Gastrocnemius medialis (tissue), 4 donors: ENCODE data around the gene MPPED2. TPM values are rescaled to one million over a fixed set of nuclear protein-coding genes. Genes with fewer than 3 reads are reported as not detected.

Experiments
- ATAC-seq, 2 donors: fragments of 150-250 bp; one replicate each; pipeline ENCODE4 v1.9.1; 2016
- DNase-seq, 2 donors: peaks; one replicate each; pipeline ENCODE4 v3.0.0-alpha.2; 2019
- H3K27ac ChIP-seq, 4 donors: fragments of 200-600 bp; sonication (generic); 1 replicate in 1 of 4; 2 replicates in 3 of 4; pipeline ENCODE4 v1.5.1; 2016 to 2018; ENCODE audit warnings: mild to moderate bottlenecking in 2 of 4, moderate library complexity in 1 of 4
- H3K27me3 ChIP-seq, 3 donors: fragments of 200-600 bp; sonication (generic) in 2 of 3; 1 replicate in 1 of 3; 2 replicates in 2 of 3; pipeline versions ENCODE4 v1.5.1 to v1.6.0; 2016 to 2019; ENCODE audit warnings: mild to moderate bottlenecking in 1 of 3, moderate library complexity in 1 of 3
- H3K36me3 ChIP-seq, 2 donors: fragments of 200-600 bp; sonication (generic) in 1 of 2; one replicate each; pipeline ENCODE4 v1.5.1; 2017 to 2018
- H3K4me1 ChIP-seq, 2 donors: fragments of 200-600 bp; sonication (generic) in 1 of 2; one replicate each; pipeline ENCODE4 v1.5.1; 2016 to 2017; ENCODE audit warnings: mild to moderate bottlenecking in 2 of 2
- H3K4me3 ChIP-seq, 4 donors: fragments of 200-600 bp; sonication (generic) in 3 of 4; 1 replicate in 1 of 4; 2 replicates in 3 of 4; pipeline ENCODE4 v1.5.1; 2016 to 2019; ENCODE audit warnings: mild to moderate bottlenecking in 2 of 4
- H3K9me3 ChIP-seq, 3 donors: fragments of 200-600 bp; sonication (generic) in 2 of 3; 1 replicate in 1 of 3; 2 replicates in 2 of 3; pipeline ENCODE4 v1.5.1; 2016 to 2019
- CTCF ChIP-seq, 5 experiments: fragments of 450-650 bp in 3 of 5; fragments of 200-600 bp in 2 of 5; sonication (generic) in 2 of 5; IDR thresholded peaks in 4 of 5; conservative IDR thresholded peaks in 1 of 5; 1 replicate in 4 of 5; 2 replicates in 1 of 5; pipeline ENCODE4 v1.5.1; 2016 to 2019; ENCODE audit warnings: antibody characterized with exemption in 5 of 5, mild to moderate bottlenecking in 3 of 5, moderate library complexity in 3 of 5
- POLR2A ChIP-seq, 2 donors: fragments of 450-650 bp; IDR thresholded peaks; one replicate each; pipeline ENCODE4 v1.6.1; 2017; ENCODE audit warnings: antibody characterized with exemption in 2 of 2, mild to moderate bottlenecking in 2 of 2, moderate library complexity in 2 of 2
- in situ Hi-C, 4 donors: fragments of 200-750 bp; cut with MboI; loops; one replicate each; pipeline versions ENCODE4 v1.15.0 to v1.8.0; 2017; ENCODE audit warnings: low sequenced_read_pairs in 4 of 4
- intact Hi-C: fragments of 100-400 bp; cut with DNase I; formaldehyde crosslinking; loops from one replicate; pipeline ENCODE4 v1.15.1; 2023; ENCODE audit warnings: low total_unique reads
- total RNA-seq, 4 donors: library from RNA; depleted of rRNA; stranded (reverse); fragments of >200 nt; gene quantifications; one replicate each; pipeline versions ENCODE4 v1.1.0 to v1.2.3, GENCODE V29; 2016

Gene MPPED2
- total RNA-seq, 4 donors from 2014 or later: 0.78 to 4.4 (median 2.2) TPM

GRCh38 chr11:30573951-30574350, 12.2 kb downstream of the MPPED2 start:
- ATAC-seq (no peak), DNase-seq (no peak)
- no peak overlapping the region for H3K4me3 ChIP-seq
- H3K9me3 ChIP-seq: no peaks in the 10 kb centered on the region
- no peaks in the 10 kb centered on the region for H3K27me3 ChIP-seq
- intact Hi-C loops (no loop called here), in situ Hi-C loops (no loop called here)
- no peaks in the 10 kb centered on the region for H3K36me3 ChIP-seq
- H3K27ac ChIP-seq: no peak overlapping the region
- H3K4me1 ChIP-seq: no peaks in the 10 kb centered on the region
- TF ChIP-seq POLR2A (IDR thresholded peaks at IDR 0.05) (no peak), CTCF (IDR thresholded peaks at IDR 0.05 in 4 of 5, conservative IDR thresholded peaks at IDR 0.05 in 1 of 5) (no peak)

- DNase-seq: no peak
- TF ChIP-seq CTCF (IDR thresholded peaks at IDR 0.05 in 4 of 5, conservative IDR thresholded peaks at IDR 0.05 in 1 of 5) (no peak), POLR2A (IDR thresholded peaks at IDR 0.05) (no peak)
Measured at GRCh38 chr11:30568931-30569330, 17.2 kb downstream of the MPPED2 start.

DNA sequence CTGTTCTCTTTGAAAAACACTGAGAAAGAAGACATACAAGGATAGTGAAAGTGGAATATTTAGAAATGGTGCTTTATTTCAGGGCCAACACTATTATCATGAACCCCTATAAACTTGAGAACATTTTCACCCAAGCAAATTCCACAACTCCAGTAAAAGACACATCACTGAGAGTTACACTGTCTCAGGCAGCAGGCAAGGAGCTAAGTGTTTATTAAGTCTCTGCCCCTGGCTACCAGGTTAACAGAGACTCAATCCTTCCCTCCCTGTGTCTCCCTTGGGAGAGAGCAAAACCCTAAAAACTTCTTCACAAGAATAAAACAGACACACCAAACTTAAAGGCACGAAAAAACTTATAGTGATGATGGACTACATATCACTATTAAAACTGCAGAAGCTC, 18.5 kb downstream of the MPPED2 start:
- H3K27me3 ChIP-seq: no peaks in the 10 kb centered on the region
- no peak overlapping the region for H3K27ac ChIP-seq
- in situ Hi-C loops: no loop called here
- peaks cover 0 to 8% of the 10 kb centered on the region in 2 donors for H3K4me1 ChIP-seq
- no peak for ATAC-seq
- no peaks in the 10 kb centered on the region for H3K36me3 ChIP-seq
- H3K9me3 ChIP-seq: no peaks in the 10 kb centered on the region
- no peak overlapping the region for H3K4me3 ChIP-seq
- intact Hi-C loops: no loop called here
- DNase-seq: no peak
- no peak for TF ChIP-seq POLR2A (IDR thresholded peaks at IDR 0.05)
- TF ChIP-seq CTCF (IDR thresholded peaks at IDR 0.05 in 4 of 5, conservative IDR thresholded peaks at IDR 0.05 in 1 of 5): no peak

More at GRCh38 chr11:30568931-30569330, 17.2 kb downstream of the MPPED2 start:
- no peak overlapping the region for H3K27ac ChIP-seq
- H3K9me3 ChIP-seq: no peaks in the 10 kb centered on the region
- ATAC-seq: no peak
- in situ Hi-C loops (no loop called here), intact Hi-C loops (no loop called here)
- H3K4me1 ChIP-seq: peaks cover 0 to 8% of the 10 kb centered on the region in 2 donors
- no peaks in the 10 kb centered on the region for H3K27me3 ChIP-seq
- no peaks in the 10 kb centered on the region for H3K36me3 ChIP-seq
- H3K4me3 ChIP-seq: no peak overlapping the region

DNA sequence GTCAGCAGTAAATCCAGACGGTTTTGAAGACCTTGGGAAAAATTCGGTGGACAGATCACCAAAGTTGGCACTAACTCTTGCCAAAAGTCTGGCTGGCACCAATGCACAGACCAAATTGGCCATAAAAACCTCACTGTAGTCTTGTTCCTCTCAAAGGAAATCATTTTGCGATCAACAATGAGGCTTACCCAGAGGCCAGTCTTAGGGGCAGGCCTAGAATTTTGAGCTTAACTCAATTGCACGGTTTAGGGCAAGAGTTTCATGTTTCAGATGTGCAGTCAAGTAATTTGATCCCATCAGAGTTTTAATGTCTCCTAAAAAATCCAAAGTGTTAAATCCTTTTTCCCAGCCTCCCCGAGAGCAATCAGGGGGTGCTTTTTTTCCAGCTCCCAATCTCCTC, 19.0 kb downstream of the MPPED2 start:
- no peak for ATAC-seq
- DNase-seq: no peak
- no peak overlapping the region for H3K4me3 ChIP-seq
- peaks cover 0 to 8% of the 10 kb centered on the region in 2 donors for H3K4me1 ChIP-seq
- in situ Hi-C loops: no loop called here
- H3K27ac ChIP-seq: no peak overlapping the region
- H3K9me3 ChIP-seq: no peaks in the 10 kb centered on the region
- H3K36me3 ChIP-seq: no peaks in the 10 kb centered on the region
- intact Hi-C loops: no loop called here
- TF ChIP-seq CTCF (IDR thresholded peaks at IDR 0.05 in 4 of 5, conservative IDR thresholded peaks at IDR 0.05 in 1 of 5) (no peak), POLR2A (IDR thresholded peaks at IDR 0.05) (no peak)
- no peaks in the 10 kb centered on the region for H3K27me3 ChIP-seq

DNA sequence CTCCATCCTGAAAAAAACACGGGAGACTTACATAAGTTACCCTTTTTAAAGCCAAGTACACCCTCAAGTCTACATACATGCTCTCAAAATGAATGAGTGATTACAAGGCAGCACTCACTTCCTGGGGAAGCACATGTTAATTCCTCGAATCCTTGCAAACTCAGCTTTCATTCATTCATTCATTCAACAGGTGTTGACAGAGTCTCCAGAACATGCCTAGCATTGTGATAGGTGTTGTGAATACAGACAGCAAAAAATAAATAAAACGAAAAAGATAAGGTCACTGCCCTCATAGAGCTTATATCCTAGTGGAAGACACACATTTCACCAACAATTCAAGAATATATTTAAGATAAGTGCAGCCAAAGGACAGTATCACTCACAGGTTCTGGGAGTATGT, 19.7 kb downstream of the MPPED2 start:
- intact Hi-C loops: no loop called here
- no peak overlapping the region for H3K27ac ChIP-seq
- ATAC-seq: no peak

More for the DNA sequence above, 19.7 kb downstream of the MPPED2 start:
- peaks cover 0 to 9% of the 10 kb centered on the region in 2 donors for H3K4me1 ChIP-seq
- TF ChIP-seq POLR2A (IDR thresholded peaks at IDR 0.05) (no peak), CTCF (IDR thresholded peaks at IDR 0.05 in 4 of 5, conservative IDR thresholded peaks at IDR 0.05 in 1 of 5) (no peak)
- no peaks in the 10 kb centered on the region for H3K9me3 ChIP-seq
- H3K27me3 ChIP-seq: no peaks in the 10 kb centered on the region
- no peak for DNase-seq
- in situ Hi-C loops: no loop called here
- H3K36me3 ChIP-seq: no peaks in the 10 kb centered on the region
- H3K4me3 ChIP-seq: no peak overlapping the region
